ENCODE measurements around the gene RPL22.

Gene RPL22

DNA sequence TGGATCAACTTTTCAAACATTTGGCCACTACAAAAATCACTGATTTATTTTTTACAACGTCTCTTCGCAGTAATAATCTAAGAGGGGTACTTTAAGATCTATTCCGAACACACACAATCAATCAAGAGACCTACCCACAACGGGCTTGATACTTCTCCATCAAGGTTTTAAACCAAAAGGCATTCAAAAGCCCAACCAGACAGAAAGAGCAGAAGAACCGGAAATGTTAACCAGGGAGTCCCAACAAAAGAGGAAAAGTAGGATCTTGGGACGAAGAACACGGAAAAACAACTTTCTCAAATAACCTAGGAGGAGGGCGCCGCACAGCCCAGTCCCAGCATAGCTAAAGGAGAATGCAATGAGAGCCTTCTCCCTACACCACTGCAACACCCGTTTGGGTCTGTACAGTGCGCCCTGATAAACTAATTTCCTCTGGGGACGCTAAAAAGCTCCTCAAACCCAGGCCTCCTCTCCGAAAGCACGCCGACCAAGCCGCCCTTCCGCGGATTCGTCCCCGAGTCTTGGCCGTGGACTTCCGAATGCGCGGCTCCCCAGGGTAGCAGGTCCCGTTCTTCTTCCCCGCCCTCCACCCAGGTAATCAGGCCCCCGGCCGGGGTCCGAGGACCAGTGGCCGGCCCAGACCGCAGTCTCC lies 623 bp downstream of the RPL22 start:
- DNase-seq: no peak

DNA sequence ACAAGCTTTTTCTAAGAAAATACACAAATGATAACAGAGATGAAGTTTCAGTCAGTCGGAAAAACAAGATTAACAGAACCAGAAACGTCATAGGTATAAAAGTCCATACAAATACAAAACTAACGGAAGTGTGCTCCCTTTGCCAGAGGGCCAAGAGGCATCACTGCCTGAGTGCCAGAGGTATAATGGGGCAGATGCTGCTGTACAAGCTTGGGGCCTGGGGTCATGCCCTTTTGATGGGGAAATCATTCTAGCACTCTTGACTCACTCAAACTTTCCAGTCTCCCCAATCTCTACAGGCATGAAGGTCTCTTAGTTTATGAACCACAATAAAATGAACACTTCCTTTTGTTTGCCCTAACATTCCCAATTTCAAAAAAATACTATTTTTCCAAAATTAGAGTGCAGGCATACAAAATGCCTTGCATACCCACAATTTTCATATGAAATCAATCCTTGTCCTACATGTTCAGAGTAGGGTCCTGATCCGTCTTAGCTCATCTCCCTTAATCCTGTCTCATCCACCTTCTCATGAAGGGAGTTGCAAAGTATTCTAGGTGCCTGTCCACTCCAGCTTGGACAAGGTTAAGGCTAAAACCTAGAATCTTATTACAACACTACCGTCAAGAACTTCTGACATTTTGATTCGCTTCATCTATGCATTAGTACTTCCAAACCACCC lies 1.5 kb downstream of the RPL22 start:
- no peak for DNase-seq

DNA sequence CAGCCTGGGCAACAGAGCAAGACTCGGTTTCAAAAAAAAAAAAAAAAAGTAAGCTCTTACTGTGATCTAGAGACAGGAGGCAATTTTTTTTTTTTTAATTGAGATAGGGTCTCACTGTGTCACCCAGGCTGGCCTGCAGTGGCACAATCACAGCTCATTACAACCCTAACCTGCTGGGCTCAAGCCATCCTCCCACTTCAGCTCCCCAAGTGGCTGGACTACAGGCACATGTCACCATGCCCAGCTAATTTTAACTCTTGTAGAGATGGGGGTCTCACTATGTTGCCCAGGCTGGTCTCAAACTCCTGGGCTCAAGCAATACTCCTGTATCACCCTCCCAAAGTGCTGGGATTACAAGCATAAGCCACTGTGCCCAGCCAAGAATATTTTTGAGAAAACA lies 7.4 kb downstream of the RPL22 start:
- DNase-seq: no peak

DNA sequence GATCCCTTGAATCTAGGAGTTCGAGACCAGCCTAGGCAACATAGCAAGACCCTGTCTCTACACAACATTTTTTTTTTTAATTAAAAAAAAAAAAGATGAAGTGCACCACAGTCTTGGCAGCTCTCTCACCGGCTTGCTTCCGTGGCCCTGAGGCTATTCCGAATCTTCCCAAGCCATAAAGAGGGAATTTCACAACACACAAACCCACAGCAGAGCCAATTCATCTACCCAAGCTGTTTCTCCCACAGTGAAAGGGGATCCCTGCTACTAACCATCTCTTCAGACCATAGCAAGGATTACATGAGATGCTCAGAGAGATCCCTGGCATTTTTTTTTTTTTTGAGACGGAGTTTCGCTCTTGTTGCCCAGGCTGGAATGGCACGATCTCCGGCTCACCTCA lies 10.9 kb downstream of the RPL22 start:
- no peak for DNase-seq

DNA sequence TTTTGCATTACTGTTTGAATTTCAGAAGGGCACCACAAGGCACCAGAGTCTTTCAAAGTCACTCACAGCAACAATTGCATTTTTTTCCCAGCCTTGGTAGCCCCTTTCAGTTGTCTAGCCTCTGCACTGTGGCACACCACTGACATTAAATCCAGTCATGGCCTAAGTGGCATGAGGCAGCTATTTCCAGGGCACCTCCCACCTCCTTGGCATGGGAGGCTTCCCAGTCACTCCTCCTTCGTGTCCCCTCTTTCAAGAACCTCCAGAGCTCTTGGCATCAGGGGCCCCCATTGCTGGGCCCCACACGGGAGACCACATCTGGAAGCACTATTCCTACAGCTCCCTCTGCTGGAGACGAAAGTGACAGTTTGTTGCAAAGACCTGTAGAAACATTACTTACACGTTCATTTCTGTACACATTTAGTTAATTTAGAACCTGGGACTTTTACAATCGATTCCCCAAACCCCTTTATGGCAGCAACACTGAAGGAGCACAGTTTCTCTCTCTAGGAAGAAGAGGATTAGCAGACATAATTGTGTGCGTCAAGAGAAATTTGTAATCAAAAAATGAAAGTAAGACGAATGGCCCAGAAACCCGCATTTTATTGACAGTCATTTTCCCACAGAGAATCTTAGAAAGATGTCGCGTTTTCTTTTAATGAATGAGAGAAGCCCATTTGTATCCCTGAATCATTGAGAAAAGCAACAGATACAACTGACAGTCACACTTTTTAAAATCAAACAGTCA lies 13.6 kb downstream of the RPL22 start:
- DNase-seq: no peak

DNA sequence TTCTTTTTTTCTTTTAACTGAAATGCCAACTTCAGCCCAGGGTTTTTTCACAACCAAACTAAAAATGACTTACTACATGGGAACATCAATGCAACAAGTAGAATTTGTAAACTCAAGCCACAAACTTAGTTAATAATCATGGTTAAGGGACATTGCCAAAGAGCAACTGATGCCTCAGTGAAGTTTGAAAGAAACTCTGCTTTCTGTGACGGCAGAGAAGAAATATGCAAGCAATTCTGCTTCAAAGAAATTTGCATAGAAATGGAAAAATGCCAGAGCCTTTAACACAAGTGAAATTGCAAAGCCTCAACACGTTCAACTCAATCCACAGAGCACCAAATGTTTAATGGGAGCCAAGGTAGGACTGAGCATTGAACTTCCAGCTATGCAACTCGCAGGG lies 14.2 kb downstream of the RPL22 start:
- DNase-seq: no peak

DNA sequence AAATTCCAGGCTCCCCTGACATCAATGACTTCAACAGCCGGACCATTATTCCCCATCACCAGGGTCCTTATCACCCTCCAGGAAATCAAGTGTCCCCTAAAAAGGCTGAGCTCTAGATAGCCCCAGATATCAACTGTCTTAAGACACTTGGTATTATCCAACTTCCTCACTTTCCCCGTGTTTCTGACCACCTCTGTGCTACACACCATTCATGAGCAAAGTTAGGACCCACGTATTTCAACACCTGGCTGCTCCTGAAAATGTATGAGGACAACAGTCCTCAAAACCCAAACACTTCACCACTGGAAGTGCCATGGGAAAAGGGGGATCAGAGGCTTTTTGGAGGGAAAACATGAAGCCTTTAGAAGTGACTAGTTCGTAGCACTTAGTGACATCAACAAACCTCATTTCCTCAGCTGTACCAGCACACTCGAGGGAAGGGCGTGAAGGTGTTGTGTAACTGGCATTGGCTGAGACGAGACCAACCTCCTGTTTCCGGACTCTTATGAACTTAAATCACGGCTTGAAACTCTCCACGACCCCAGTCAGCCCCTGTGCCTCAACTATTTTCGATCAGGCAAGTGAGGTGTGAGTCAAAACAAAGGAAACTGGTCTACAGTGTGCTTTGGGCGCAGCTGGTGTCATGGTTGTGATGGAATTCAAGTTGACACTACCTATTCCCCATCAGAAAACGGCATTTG lies 15.2 kb downstream of the RPL22 start:
- DNase-seq: no peak

DNA sequence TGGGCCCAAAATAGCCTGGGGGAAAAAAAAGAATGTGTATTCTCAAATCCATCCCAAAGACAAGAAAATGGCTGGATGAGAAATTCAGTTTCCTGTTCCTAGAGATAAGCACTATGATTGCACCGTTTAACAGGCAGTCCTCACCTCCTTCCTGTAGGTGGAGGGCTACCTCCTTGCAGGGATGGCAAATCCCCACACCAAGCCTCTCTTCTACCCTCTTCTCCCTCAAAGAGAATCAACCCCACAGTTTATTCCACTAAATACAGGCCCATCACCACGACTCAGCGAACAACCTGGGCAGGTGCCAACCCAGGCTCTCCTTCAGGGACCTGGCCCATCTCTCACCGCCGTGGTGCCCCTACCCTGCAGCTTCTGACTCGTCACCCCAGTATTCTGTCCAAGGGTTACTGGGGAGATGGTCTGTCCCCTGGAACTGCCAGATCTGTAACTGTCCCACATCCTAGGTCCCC lies 15.8 kb downstream of the RPL22 start:
- DNase-seq: no peak

DNA sequence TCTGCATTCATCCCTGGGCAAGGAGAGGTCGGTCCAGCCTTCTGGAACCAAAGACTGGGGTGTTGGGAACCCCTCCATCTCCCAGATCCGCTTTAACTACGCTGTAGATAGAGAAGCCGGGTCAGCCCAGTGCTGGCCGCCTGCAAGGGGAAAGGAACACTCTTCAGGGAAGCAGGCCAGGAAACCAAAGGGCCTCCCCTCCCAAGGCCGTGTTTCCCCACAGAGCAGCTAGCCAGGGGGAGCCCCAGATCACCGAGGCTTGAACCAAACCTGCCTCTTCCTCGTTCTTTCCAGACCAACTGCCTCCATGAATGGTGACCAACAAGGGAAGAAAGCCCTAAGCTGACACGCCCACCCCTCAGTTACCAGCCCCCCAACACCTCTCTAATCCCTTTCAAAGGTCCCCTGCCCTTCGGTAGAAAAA lies 18.0 kb downstream of the RPL22 start:
- DNase-seq: no peak

DNA sequence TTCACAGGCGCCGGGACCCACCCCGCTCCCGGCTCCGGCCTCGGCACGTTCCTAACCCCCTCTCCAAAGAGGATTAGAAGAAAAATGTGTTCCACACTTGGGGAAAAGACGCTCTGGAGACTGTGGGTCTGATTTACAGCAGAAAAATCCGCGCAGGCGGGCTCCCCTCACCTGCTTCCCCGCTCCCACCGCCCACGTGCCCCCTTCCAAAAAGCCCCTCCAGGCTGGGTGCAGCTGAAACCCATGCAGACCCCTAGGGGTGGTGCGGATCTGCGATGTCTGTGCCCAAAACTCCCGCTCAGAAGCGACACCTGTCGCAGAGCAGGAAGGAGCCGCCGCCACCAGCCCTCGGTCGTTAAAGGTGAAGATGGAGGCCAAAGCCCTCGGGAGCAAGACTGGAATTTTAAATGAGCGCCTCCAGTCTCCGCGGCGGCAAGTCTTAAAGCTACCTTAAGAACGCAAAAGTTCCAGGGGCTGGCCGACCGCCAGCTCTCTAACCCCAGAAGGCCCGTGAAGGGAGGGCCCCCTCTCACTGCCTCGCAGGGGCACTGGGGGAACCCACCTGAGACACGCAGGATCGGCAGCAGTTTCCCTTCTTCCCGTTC lies 18.6 kb downstream of the RPL22 start:
- no peak for DNase-seq

DNA sequence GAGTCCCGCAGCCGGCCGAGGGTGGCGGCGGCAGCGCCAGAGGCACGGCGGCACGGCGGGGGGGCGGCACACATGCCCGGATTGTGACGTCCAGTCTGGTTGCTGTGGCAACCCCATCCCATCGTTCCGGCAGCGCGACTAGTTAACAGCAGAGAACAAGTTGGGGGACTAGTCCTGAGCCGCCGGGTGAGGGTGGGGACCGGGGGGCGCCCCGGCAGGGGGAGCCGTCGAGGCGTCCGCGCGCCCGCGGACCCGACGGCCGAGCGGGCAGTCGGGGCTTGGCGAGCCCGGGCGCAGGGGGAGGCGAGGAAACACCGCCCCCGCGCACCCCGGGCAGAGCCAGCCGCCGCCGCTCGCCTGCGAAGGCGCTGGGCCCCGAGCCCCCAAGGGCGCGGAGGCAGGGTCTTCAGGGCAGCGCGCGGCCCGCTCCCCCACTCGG lies 19.1 kb downstream of the RPL22 start, which contains the start of gene CHD5:
Gene CHD5, minus strand, starts transcription at position 54 of the 439 bp plus-strand sequence. CDS start 298 bp downstream, outside the sequence.
- no peak for DNase-seq

DNA sequence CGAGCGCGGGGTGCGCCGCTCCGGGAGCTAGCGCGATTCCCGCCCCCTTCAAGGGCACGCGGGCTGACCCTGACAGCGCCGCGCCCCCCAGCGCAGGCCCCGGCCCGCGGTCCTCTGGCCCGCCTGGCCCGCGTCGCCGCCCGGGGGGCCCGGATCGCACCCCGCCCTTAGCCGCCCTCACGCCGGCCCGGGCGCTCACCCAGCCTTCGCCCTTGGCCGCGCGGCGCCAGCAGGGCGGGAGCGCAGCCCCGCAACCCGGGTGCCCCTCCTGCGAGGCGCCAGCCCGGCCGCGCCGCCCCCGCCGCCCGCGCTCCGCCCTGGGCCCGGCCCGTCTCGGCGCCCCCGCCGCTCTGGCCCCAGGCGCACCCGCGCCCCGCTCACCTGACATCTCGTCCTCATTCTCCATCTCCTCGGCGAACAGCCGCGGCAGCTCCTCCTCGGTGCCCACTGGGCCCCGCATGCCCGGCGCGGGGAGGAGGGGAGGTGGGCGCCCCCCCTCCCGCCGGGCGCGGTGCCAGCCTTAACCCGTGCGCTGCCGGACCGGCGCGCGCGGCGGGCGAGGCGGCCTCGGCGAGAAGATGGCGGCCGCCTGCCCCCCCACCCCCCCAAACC lies 19.7 kb downstream of the RPL22 start:
- no peak for DNase-seq

DNA sequence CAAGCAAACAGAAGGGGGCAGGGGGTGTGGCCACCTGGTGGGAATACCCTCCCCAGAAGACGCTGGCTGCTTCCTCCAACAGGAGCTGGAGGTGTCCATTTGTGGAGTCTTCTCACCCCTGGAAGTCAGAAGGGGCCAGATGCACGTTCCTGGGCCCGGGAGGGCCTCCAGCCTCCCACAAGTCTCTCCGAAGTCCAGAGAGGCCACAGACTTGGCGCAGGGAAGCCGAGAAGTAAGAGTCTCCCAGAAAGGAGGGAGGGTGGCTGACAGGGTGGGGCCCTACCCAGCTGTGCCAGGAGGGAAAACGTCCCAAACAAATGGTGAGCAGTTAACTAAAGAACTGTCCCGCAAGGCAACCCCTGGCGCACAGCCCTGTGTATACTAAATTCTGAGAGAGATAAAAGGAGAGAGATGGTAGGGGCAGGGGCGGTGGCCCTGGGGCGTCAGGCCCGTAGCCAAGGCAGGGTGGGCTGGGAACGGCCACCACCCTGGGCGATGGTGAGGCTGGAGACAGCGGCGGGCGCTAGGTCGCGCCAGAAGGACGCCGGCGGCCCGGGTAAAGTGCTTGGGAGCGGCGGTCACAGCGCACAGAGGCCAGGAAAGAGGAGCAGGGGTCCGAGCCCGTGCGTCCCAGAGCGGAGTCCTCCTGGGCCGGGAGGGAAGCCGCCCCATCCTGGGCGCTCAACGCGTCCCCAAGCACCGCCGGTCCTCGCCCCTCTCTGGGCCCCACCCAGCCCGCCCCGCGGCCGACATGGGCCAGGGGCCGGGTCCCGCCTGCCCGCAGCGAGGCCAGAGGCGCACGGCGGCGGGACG lies 20.4 kb downstream of the RPL22 start:
- no peak for DNase-seq

DNA sequence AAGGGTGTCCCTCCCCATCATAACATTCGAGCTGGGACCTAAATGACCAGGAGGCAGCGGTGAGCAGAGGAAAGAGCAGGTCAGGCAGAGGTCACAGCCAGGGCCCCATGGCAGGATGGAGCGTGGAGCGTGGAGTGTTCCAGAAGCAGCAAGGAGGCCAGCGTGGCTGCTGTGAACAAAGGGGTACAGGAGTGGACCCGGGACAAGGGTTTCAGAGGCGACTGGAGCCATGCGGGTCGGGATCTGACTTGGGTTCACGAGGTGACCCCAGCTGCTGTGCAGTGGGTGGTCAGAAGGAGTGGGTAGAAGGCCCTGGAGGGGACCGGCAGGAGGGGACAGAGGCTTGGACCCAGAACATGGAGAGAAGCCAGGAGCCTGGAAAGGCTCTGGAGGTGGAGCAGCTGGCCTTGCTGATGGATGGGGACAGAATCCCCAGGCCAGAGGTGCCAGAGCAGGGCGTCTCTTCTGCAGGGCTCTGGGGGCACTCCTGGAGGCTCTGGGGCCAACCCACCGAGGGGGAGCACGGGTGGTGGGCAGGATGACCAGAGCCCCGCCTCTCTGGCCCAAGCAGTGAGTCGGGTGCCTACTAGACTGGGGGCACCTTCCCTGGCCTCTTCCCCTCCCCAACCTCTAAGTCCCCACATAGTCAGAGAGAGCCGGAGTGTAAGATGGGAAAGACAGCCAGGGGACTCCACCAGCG lies 21.6 kb downstream of the RPL22 start:
- no peak for DNase-seq

DNA sequence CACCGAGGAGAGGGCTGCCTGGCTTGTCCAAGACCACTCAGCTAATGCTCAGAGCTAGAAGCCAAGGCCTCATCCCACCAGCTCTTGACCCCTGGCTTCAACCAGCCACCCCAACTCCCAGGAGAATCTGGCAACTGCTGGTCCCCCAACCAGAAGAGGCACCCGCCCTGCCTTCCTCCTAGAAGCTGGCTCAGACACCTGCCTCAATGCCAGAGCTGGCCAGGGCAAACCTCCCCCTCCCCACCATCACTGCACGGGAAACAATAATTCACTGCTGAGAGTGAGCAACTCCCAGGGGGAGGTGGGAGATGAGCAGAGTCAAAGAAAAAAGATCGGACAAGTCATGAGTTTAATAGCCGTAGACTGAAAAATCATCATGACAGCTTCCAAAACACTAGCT lies 22.6 kb downstream of the RPL22 start:
- no peak for DNase-seq

DNA sequence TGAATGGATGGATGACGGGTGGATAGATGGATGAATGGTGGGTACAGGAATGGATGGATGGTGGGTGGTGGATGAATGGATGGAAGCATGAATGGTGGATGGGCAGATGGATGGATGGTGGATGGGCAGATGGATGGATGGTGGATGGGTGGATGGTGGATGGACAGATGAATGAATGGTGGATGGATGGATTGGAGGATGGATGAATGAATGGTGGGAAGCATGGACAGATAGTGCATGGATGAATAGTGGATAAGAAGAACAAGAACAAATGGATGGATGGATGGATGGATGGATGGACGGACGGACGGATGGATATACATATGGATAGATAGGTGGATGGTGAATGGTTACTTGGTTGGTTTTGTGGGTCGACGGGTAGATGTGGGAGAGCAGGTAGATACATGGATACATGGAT lies 24.0 kb downstream of the RPL22 start:
- DNase-seq: no peak

DNA sequence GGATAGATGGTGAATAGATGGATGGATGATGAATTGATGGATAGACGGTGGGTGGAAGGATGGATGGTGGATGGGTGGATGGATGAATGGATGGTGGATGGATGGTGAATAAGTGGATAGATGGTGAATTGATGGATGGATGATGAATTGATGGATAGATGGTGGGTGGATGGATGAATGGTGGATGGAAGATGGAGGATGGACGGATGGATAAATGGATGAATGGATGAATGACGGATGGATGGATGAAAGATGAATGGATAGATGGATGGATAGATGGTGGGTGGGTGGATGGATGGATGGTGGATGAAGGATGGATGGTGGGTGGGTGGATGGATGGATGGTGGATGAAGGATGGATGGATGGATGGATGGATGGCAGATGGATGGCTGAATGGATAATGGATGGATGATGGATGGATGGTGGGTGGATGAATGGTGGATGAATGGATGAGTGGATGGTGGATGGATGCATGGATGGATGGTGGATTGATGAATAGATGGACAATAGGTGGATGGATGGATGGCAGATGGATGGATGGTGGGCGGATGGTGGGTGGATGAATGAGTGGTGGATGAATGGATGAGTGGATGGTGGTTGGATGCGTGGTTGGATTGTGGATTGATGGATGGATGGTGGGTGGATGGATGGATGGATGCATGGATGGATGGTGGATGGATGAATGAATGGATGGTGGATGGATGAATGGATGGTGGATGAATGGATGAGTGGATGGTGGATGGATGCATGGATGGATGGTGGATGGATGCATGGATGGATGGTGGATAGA lies 24.6 kb downstream of the RPL22 start:
- DNase-seq: no peak

DNA sequence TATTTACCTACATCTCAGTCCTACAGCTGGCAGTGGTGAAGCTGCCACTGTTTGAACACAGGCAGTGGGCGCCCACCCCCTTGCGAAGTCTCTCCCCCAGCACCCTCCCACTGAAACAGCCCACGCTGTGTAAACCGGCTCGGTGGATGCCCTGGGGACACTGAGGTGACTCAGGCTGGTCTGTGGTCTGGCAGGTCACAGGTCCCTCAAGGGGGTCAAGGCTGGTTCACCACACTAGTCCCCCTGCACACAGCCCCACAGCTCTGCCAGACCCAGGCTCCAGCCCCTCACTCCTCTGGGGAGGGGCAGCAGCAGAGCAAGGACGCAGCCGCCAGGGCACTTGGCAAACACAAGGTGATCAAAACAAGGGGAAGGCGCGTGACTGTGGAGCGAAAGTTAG lies 26.8 kb downstream of the RPL22 start:
- no peak for DNase-seq

DNA sequence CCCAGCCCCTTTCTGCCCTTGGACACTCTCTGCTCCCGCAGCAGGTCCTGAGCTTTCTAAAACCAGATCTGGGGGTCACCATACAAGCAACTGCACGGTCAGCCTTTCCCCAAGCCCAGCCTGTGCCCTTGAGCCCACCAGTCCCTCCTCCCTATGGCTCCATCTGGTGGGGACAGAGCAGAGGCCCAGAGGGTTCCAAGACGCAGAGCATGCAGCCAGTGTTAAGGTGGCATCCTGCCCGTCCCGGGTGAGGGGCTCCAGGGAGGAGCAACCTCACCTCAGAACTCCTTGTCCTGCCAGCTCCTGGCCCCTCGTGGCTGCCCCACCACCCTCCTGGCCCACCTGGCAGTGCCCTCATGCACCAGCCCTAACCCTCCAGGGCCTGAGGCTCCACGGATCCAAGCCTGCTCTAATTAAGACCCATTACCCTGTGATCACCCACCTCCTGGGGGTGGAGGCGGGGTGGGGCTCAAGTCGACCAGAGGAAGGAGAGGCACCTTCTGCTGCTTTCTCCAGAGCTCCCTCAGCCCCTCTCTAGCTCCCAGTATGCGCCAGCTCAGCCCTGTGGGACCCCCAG lies 27.8 kb downstream of the RPL22 start:
- DNase-seq: no peak
